Kasumi-1 (cell line): Measurements from ENCODE around the gene FIG4.
"Not testable (repeated sequence)": the region's sequence is repeated elsewhere in the genome, so short reads cannot be mapped to it uniquely, and the experiment has no call there.

ENCODE experiments used
- DNase-seq, 2 experiments: peaks; one replicate each; lab custom pipeline; 2025; lab: John Stamatoyannopoulos, UW

FIG4 gene

DNA sequence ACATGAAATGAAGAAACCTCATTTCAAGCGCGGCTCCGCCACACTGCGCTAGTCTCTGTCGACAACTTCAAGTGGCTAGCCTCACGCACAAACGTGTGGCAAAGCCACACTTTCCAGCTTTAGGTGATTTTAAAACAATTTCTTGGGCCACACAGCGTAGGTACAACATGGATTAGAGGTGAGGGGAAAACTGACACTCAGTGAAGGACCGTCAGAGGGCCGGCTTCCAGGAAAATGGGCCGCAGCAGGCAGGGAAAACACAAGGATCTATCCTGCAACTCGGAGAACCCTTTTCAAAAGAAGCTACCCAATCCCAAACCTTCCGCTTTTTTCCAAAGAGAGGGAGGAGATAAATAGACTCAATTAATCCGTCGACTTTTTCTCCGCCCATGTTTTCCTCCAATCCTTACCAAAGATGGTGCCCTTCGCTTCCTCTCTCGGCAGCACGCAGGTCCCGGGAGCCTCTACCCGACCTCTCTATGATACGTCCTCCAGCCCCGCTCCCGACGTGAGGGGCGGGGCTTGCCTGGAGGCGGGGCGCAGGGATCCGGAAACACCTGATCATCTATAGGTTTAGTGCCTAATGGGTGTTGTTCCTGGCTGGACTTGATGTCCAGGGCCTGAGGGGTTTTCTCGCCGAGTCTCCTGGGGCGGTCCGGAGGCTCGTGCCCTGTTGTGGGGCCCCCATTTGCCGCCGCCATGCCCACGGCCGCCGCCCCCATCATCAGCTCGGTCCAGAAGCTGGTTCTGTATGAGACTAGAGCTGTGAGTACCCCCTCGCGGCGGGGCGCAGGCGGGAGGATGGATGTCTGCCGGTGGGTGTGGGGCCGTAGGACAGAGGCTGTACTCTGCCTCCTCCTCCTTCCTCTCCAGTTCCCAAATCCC is at the start of gene FIG4, which contains the start of gene AK9:
TSS of gene FIG4 (plus strand) at position 560 of the 885 bp plus-strand sequence. CDS start at position 700, 140 bp downstream.
TSS of gene AK9 (minus strand) at position 466 of the 885 bp plus-strand sequence. CDS start 15,457 bp downstream, outside the sequence.
- DNase-seq, result peak; percentile 95

DNA sequence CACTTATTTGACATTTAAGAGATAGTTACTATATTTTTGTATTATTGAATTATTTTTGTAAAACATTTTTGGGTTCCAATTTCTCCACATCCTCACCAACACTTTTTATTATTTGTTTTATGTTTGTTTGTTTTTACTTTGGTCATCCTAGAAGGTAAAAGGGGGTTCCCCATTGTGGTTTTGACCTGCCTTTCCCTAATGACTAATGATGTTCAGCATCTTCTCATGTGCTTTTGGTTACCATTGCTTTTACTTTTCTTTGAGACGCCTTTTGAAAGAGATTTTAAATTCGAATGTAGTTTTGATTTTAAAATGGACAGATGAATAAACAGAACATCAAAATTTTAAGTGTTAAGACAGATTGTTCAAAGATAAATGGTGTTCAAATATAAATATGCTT is 47.0 kb upstream of the FIG4 start:
- DNase-seq, result no peak

DNA sequence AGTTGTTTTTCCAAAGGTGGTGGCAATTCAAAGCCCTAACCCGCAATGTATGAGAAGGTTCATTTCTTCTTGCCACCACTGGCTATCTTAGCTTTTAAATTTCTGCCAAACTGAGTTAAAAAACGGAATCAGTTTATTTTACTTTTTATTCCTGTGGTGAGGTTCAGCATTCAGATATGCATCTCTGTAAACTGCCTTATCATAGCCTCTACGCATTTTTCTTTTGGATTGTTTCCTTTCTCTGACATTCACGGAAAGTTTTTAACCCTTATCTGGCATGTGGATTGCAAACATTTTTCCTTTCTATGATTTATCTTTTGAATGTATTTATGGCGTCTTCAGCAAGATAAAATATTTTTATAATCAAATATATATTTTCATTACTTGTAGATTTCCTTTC is 37.8 kb upstream of the FIG4 start:
- DNase-seq, result no peak

DNA sequence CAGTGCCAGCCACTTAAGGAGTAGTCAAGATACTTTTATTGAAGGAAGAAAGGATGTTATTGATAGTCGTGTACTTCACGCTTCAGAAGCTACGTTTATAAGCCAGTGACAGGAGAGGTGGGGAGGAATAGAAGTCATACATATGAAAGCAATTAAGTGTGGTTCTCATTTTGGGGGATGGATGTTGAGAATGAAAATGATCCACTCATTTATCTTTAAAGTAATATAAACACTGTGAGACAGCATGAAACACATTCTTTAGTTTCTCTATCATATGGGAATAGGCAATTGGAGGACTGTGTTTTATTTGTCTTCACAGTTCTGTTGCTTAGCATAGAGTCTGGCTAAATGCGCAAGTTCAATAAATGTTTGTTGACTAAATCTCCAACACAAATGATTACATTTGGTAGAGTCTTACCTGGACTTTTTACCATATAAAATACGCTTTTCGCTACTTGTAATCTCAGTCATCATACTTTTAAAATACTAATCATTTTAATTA is 35.3 kb upstream of the FIG4 start:
- DNase-seq, result no peak

DNA sequence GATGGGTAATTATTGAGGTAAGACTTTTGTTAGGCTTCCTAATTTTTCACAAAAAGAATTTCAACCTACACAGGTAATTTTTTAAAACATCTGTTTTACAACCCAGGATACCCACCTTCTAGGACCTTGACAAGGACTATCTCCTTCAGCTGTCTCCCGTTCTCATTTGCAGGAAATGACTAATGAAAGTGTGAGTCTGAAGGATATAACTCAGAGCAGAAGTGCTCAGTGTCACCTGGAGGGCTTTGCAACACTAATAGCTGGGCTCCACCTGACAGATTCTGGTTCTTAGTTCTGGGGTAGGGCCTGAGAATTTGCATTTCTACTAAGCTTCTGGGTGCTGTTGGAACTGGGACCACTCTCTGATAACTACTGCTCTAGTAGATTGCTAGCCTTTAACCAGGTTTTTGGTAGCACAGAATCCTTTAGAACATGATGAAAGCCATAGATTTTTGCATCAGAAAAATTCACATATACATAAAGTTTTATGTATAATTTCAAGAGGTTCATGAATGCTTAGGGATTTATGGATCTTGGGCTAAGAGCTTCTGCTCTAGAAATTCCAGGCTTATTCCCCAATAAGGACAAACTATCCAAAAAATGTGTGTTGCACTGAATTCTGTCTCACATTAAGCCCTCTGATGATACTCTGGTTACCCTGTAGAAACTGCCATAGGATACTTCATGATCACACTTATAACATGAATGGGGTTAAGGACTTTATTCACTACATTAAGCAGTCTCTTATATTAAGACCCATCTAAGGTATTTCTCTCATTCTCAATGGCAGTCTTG is 30.4 kb upstream of the FIG4 start:
- DNase-seq, result no peak

DNA sequence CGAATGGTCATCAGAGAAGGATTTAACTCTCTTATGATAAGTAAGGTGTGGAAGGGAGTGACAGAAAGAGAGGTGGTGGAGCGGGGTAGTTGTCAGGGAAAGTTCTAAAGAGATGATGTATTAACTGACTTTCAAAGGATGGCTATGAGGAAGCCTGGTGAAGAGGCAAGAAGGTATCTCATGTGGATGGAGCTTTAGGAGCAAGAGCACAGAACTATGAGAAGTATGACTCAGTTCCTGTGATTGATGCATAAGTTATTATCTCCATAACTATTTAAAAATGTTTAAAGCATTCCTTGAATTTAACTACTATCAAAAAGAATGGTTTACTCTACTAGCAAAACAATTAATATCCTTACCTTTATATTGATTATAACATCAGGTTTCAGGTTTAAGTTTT is 28.9 kb upstream of the FIG4 start:
- no peak for DNase-seq

DNA sequence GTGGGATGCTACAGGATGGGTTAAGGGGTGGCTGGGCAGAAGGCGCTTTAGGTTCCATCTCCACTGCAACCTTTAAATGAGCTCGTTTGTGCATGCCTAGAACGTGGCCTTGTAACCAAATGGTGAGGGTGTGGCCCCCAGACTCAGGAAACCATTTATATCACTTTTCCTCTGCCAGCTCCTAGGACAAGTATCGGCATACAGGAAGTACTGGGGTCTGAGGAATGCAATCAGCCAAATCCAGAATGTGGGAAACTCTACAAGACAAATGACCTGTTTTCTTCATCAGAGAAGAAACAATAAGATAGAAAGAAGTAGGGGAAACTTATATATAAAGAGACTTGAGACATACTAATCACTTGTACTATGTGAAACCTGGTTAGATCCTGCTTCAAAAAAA is 21.3 kb upstream of the FIG4 start:
- no peak for DNase-seq

DNA sequence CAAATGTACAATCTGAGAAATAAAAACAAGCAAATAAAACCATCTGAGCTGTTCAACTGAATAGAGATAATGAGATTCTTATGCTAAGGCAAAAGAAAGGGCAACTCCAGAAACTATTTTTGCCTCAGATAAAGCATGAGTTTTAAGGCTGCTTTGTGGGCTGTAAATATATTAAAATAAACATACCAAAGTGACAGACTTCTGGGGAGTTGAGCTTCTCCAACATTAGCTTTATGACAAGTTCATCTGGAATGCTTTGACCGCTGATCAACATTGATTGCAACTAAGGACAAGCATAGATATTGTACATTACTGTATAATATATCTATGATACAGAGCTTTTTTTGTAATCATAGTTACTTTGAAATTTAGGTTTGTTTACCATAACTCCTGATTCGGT is 19.4 kb upstream of the FIG4 start:
- DNase-seq, result no peak

DNA sequence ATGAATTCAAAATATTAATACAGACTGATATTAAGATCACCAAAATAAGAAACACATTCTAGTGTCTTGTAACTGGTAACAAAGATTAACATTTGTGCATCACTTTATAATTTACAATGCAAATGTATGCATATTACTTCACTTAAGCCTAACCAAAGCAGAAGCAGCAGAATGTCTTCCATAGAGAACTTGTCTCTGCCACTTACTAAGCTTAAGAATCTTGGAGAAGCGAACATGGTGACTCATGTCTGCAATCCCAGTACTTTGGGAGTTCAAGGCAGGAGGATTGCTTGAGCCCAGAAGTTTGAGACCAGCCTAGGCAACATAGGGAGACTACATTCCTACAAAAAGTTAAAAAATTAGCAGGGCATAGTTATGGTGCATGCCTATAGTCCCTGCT is 18.9 kb upstream of the FIG4 start:
- no peak for DNase-seq

DNA sequence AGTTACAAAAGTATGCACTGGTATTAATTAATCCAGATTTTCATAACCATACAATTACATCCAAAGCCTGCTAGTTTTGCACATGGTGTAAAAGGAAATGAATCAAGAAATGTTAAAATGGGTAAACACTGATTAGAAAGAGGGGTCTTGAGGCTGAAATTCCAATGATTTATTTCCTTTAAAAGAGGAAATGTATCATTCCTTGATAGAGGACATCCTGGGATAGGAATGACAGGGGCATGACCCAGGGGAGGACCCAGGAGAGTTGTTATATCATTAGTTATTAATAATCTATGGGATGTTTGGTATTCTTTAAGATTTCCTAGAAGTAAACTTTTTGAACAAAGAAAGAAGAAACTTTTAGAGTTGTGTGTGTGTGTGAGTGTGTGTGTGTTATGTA is 18.3 kb upstream of the FIG4 start:
- DNase-seq, result no peak

DNA sequence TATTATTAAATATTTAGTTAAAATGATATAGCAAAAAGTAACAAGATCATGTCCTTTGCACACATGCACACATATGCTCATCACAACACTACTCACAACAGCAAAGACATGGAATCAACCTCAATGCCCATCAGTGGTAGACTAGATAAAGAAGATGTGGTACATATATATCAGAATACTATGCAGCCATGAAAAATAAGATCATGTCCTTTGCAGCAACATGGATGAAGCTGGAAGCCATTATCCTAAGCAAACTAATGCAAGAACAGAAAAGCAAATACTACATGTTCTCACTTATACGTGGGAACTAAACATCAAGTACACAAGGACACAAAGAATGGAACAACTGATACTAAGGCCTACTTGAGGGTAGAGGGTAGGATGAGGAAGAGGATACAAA is 14.4 kb upstream of the FIG4 start:
- no peak for DNase-seq

DNA sequence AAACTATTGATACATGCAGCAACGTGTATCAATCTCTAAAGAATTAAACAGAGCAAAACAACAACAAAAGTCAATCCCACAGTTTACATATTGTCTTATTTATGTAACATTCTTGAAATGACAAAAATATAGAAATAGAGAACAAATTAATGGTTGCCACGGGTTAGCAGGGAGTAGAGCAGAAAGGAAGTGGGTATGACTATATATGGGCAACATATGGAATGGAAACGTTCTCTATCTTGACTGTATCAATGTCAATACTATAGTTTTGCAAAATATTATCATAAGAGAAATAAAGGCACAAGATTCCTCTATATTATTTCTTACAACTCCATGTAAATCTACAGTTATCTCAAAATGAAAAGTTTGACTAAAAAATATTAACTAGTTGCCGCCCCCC is 12.9 kb upstream of the FIG4 start:
- no peak for DNase-seq

DNA sequence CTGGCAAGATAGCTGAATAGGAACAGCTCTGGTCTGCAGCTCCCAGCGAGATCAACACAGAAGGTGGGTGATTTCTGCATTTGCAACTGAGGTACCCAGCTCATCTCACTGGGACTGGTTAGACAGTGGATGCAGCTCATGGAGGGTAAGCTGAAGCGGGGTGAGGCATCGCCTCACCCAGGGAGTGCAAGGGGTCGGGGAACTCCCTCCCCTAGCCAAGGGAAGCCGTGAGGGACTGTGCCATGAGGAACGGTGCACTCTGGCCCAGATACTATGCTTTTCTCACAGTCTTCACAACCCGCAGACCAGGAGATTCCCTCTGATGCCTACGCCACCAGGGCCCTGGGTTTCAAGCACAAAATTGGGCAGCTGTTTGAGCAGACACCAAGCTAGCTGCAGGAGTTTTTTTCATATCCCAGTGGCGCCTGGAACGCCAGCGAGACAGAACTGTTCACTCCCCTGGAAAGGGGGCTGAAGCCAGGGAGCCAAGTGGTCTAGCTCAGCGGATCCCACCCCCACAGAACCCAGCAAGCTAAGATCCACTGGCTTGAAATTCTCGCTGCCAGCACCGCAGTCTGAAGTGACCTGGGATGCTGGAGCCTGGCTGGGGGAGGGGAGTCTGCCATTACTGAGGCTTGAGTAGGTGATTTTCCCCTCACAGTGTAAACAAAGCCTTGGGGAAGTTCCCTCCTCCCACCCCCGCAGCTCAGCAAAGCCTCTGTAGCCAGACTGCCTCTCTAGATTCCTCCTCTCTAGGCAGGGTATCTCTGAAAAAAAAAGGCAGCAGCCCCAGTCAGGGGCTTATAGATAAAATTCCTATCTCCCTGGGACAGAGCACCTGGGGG is 12.2 kb upstream of the FIG4 start:
- not testable (repeated sequence) for DNase-seq

DNA sequence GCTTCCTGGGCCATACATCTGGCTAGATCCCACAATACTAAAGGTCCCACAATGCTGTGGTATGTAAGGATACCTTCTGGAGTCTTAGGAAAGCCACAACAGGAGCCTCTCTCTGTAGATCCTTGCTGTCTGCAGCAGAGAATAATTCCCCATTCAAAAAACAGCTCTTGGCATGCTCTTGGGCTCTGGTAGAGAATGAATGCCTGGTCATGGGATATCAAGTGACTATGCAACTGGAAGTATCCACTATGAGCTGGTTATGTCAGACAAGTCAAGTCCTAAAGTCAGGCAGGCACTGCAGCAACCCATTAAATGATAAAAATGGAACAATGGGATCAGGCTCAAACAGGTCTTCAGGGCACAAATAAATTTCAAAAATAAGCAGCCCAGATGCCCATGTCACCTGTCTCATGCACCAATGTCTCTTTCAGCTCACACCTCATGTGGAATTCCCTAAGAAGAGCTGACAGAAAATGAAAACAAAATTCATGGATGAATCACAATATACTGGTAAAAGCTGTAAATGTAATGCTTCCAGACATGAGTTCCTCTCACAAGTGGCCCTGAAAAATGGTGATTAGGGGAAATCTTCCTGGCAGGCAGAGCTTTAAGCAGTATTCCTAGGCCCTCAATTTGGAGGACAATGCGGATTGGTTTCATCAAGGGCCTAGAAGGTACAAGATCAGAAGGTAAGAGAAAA is 4.4 kb upstream of the FIG4 start:
- no peak for DNase-seq

DNA sequence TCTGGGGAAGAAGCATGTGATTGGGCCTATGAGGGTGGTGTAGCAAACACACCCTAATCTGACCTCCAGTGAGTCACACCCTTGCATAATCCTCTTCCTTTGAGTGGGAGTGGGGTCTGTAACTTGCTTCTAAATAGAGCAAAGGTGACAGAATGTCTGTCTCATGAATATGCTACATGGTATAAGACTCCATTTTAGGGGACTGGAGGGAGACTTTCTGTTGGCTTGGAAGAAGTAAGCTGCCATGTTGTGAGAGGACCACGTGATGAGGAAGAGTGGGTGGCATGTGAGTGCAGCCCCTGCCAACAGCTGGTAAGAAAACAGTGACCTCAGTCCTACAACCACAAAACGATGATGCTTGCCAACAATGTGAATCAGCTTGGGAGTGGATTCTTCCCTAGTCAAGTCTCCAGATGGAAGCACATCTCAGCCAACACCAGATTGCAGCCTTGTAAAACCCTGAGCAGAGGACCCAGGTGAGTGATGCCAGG is 3.8 kb upstream of the FIG4 start:
- DNase-seq, result peak in 1 of 2 experiments; percentile 13

DNA sequence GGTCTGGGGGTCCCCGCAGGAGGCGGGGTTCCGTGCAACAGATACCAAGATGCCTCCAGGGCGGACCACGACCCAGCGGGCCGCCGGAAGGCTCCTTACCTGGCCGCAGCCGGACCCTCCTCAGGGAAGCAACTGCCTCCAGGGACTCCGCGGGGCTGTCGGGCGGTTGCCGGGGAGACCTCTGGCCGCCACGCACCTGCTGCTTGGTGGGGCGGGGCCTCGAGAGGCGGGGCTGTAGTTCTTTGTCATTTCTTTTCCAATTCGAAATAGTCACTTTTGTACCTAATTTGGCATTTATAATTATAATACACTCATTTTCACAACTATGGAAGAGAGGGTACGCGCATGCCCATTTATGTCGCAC is 741 bp upstream of the FIG4 start:
- DNase-seq, result peak; percentile 35 to 38

DNA sequence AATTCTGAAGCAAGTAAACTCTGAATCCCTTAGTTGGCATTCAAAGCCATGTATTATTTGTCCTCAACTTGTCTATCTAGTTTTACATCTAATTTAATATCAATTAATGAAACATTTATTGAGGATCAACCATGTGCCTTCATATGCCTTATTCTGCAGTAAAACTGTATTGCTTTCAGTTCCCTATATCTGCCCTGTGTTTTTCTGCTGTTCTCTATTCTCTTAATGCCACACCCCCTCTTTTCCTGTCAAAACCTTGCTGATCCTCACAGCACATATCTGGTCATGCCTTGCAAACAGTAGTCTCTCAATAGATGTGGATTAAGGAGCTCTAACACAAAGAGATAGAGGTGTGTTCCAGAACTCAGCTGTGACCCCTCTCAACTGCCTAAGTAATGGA is 2.0 kb downstream of the FIG4 start:
- peak in 1 of 2 experiments; percentile 27 for DNase-seq

DNA sequence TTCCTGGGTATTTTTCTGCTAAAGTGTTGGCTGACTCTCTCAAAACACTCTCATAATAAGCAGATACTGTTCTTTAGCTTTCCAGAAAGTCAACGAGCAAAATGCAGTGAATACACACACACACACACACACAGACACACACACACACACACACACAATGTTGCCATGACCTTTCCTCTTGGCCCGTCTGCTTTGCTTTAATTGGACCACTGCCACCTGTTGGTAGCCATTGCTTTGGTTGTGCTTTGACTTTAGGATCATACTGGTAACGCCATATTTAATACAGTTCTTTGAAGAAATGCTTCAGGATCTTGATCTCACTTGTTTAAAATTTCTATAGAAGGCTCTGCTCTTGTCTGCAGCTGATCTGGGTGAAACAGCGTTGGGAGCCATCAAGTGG is 4.4 kb downstream of the FIG4 start:
- DNase-seq, result no peak

DNA sequence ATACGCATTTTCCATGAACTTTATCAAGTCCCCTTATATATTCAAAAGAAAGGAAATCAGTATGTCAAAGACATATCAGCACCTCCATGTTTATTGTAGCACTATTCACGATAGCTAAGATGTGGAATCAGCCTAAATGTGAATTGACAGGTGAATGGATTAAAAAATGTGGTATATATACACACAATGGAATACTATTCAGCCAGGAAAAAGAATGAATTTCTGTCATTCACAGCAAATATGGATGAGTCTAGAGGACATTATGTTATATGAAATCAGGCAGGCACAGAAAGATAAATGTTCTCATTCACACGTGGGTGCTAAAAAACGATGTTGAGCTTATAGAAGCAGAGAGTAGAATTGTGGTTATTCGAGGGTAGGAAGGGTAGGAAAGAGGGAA is 5.3 kb downstream of the FIG4 start:
- no peak for DNase-seq

DNA sequence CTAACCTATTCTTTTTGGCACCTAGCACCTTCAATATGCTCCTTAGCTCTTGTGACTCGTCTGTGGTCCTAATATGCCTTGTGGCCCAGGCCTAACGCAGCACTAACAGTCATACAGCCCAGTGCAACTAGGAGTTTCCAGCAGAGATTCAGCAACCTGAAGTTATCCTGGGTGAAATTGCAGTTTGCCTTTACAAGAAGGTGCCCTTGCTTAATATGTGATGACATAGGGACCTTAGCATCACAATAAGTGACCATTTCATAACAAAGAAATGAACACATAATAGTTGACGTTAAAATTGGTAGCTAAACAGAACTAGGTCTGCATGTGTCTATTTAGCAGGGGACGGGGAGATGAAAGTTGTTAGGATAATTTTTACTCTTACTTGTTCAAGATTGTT is 10.1 kb downstream of the FIG4 start:
- DNase-seq, result no peak

DNA sequence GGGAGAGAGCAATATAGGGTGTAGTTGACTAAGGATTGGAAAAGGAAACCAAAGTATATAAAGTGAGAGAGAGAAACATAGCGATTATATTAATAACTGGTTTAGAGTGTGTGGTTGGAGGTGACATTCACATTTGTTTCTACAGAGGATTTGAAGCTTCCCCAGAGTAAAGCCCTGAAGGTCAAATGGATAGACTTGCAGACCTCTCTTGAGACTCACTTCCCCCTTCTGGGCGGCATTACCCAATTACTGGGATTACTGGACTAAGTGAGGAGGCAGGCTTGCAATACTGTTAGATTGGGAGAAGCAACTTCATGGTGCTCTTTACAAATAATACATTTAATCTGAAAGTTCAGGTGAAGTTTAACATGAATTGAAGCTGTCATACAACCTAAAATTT is 10.7 kb downstream of the FIG4 start:
- DNase-seq, result no peak
